Liver (tissue), 9 donors: ENCODE results near the gene DGCR2. TPM values are rescaled to one million over a fixed set of nuclear protein-coding genes. Genes with fewer than 3 reads are reported as not detected.

ENCODE experiments used
- DNase-seq: peaks from one replicate; pipeline ENCODE4 v3.0.0-alpha.2; 2017; ENCODE audit warnings: low spot score
- H3K27ac ChIP-seq, 2 donors: one replicate each; pipeline ENCODE4 v1.7.0; 2013; ENCODE audit warnings: inconsistent platforms in 2 of 2, low read length in 2 of 2, control low read depth in 1 of 2, low read depth in 1 of 2, mild to moderate bottlenecking in 1 of 2
- H3K27me3 ChIP-seq, 4 donors: one replicate each; pipeline versions ENCODE4 v1.6.1 to v1.7.0; 2013; ENCODE audit warnings: low read length in 3 of 4, inconsistent platforms in 1 of 4, mild to moderate bottlenecking in 1 of 4, moderate library complexity in 1 of 4; ENCODE audit not compliant: control insufficient read depth in 4 of 4, insufficient read depth in 4 of 4
- H3K36me3 ChIP-seq, 4 donors: one replicate each; pipeline versions ENCODE4 v1.6.1 to v1.7.0; 2013; ENCODE audit warnings: low read length in 3 of 4, mild to moderate bottlenecking in 3 of 4, low read depth in 1 of 4, moderate library complexity in 1 of 4; ENCODE audit not compliant: control insufficient read depth in 4 of 4, insufficient read depth in 3 of 4
- H3K4me1 ChIP-seq, 4 donors: one replicate each; pipeline versions ENCODE4 v1.6.1 to v1.7.0; 2013; ENCODE audit warnings: low read length in 3 of 4, mild to moderate bottlenecking in 3 of 4, moderate library complexity in 1 of 4; ENCODE audit not compliant: control insufficient read depth in 4 of 4, insufficient read depth in 4 of 4
- H3K4me3 ChIP-seq, 3 donors: one replicate each; pipeline versions ENCODE4 v1.6.1 to v1.7.0; 2013; ENCODE audit warnings: low read length in 3 of 3, control low read depth in 1 of 3, low read depth in 1 of 3, mild to moderate bottlenecking in 1 of 3
- H3K9ac ChIP-seq, 2 donors: one replicate each; pipeline ENCODE4 v1.7.0; 2013; ENCODE audit warnings: low read length in 2 of 2, mild to moderate bottlenecking in 2 of 2, moderate library complexity in 2 of 2, control low read depth in 1 of 2, low read depth in 1 of 2
- H3K9me3 ChIP-seq, 4 donors: one replicate each; pipeline versions ENCODE4 v1.6.1 to v1.7.0; 2013; ENCODE audit warnings: low read length in 3 of 4; ENCODE audit not compliant: control insufficient read depth in 4 of 4
- EGR1 ChIP-seq, 2 donors: IDR thresholded peaks; 2 replicates each; pipeline ENCODE4 v1.6.1; 2016 to 2018; ENCODE audit warnings: antibody characterized with exemption in 2 of 2, low read depth in 2 of 2
- FOXA1 ChIP-seq: IDR thresholded peaks from 2 replicates; pipeline ENCODE4 v1.6.1; 2016; ENCODE audit warnings: antibody characterized with exemption
- FOXA2 ChIP-seq: IDR thresholded peaks from 2 replicates; pipeline ENCODE4 v1.6.1; 2016; ENCODE audit warnings: antibody characterized with exemption
- GABPA ChIP-seq, 2 donors: IDR thresholded peaks in 1 of 2; conservative IDR thresholded peaks in 1 of 2; 2 replicates each; pipeline ENCODE4 v1.6.1; 2016; ENCODE audit warnings: antibody characterized with exemption in 2 of 2, mild to moderate bottlenecking in 1 of 2, moderate library complexity in 1 of 2
- HNF4A ChIP-seq, 2 donors: conservative IDR thresholded peaks; 2 replicates each; pipeline ENCODE4 v1.6.1; 2016; ENCODE audit warnings: antibody characterized with exemption in 2 of 2, mild to moderate bottlenecking in 2 of 2
- HNF4G ChIP-seq: IDR thresholded peaks from 2 replicates; pipeline ENCODE4 v1.6.1; 2016; ENCODE audit warnings: antibody characterized with exemption
- JUND ChIP-seq, 2 donors: IDR thresholded peaks; 2 replicates each; pipeline ENCODE4 v1.6.1; 2016; ENCODE audit warnings: antibody characterized with exemption in 2 of 2
- RAD21 ChIP-seq, 2 donors: IDR thresholded peaks; 2 replicates each; pipeline ENCODE4 v1.6.1; 2016; ENCODE audit warnings: antibody characterized with exemption in 2 of 2, mild to moderate bottlenecking in 2 of 2
- RXRA ChIP-seq, 2 donors: IDR thresholded peaks; 2 replicates each; pipeline ENCODE4 v1.6.1; 2017 to 2018; ENCODE audit warnings: antibody characterized with exemption in 2 of 2, mild to moderate bottlenecking in 1 of 2
- SP1 ChIP-seq: IDR thresholded peaks from 2 replicates; pipeline ENCODE4 v1.6.1; 2018; ENCODE audit warnings: antibody characterized with exemption, mild to moderate bottlenecking
- TAF1 ChIP-seq: conservative IDR thresholded peaks from 2 replicates; pipeline ENCODE4 v1.6.1; 2016; ENCODE audit warnings: antibody characterized with exemption, mild to moderate bottlenecking
- YY1 ChIP-seq: IDR thresholded peaks from 2 replicates; pipeline ENCODE4 v1.6.1; 2016; ENCODE audit warnings: antibody characterized with exemption, mild to moderate bottlenecking
- WGBS: extraction: QIAGEN DNeasy Blood & Tissue Kit; methylation state at CpG from one replicate; pipeline ENCODE4 v1.1.7; 2013; 5-methylcytosine and 5-hydroxymethylcytosine counted together
- polyA plus RNA-seq, 2 donors: library from polyadenylated mRNA; stranded (reverse) in 1 of 2; unstranded in 1 of 2; fragments of 200-250 nt in 1 of 2; fragments of >200 nt in 1 of 2; fragmentation: Nextera tagmentation in 1 of 2; extraction: Ambion mirVana in 1 of 2; gene quantifications; one replicate each; pipeline versions ENCODE4 v1.2.1 to v1.2.3, GENCODE V29; 2013 to 2015
- total RNA-seq, 2 donors: library from RNA; depleted of rRNA; stranded (reverse); fragments of >200 nt; gene quantifications; one replicate each; pipeline ENCODE4 v1.2.3, GENCODE V29; 2014
- TF ChIP-seq, protein P1 (sequence below): fragments of 150-350 bp; IDR thresholded peaks from 2 replicates; pipeline ENCODE4 v1.5.1; 2017; ENCODE audit warnings: improper control_type of control experiment, low read depth, low read length; ENCODE audit not compliant: missing input control
- TF ChIP-seq, protein P2 (sequence below): IDR thresholded peaks from 2 replicates; pipeline ENCODE4 v1.6.1; 2016; ENCODE audit warnings: antibody characterized with exemption
- TF ChIP-seq, protein P3 (sequence below): IDR thresholded peaks from 2 replicates; pipeline ENCODE4 v1.6.1; 2016; ENCODE audit warnings: antibody characterized with exemption
- TF ChIP-seq, protein P4 (sequence below): IDR thresholded peaks from 2 replicates; pipeline ENCODE4 v1.6.1; 2016; ENCODE audit warnings: antibody characterized with exemption, mild to moderate bottlenecking
- donor health status: healthy.
- donor health status: healthy.
- donor health status: healthy.
- donor health status: healthy.
- donor health status: healthy.

Gene DGCR2
- total and polyA plus RNA-seq, 4 donors: 11.2 to 30.0 (median 21.1) TPM

DNA sequence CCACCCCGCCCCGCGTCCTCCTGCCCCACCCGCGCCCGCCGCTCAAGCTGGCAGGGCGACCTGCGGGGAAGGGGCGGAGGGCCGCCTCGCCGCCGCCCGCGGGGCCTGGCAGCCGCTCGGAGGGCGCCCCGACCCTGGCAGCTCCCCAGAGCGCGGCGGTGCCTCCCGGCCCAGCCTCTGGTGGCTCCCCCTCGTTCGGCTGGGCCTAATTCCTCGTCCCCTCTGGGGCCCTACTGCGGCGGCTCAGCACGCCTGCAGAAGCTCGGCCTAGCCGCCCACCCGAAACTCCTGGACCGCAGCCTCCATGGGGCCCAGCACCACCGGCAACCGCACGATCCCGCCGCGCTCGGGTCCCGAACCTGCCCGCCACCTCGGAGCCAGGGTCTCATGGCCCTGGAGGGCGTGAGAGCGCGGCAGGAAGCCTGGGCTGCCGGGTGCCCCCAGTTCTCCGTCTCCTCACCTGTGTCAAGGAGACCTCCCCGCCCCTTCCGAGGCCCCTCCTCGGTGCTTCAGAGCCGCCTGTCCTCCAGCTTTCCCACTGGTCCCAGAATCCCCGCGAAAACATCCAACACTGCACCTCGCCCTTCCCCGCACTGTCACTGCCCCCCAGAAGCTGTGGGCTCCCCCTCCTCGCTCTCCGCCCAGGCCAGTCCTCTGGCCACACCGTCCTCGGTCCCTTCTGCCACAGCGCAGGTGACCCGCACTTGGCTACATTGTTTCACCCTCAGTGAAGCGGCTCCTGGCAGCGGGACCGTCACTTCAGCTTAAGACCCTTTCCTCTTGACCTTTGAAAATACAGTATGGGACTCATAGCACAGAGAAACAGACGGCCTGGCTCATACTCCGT, 28.5 kb upstream of the DGCR2 start:
- Histone ChIP-seq H3K4me1 (peaks cover 4 to 12% (median 4%) of the 10 kb centered on the region in 4 donors), H3K9me3 (no peaks in the 10 kb centered on the region), H3K27ac (no peak overlapping the region), H3K27me3 (peaks cover 4 to 10% (median 7%) of the 10 kb centered on the region in 4 donors), H3K36me3 (no peaks in the 10 kb centered on the region), H3K4me3 (no peak overlapping the region), H3K9ac (no peak overlapping the region)
- DNase-seq: no peak
- 11% methylated on average over 68 of the region's 68 CpGs for WGBS
- TF ChIP-seq TAF1 (no peak), GABPA (IDR thresholded peaks at IDR 0.05 in 1 of 2, conservative IDR thresholded peaks at IDR 0.05 in 1 of 2) (no peak), FOXA2 (no peak), HNF4G (no peak), EGR1 (IDR thresholded peaks at IDR 0.05; ENCODE audit: low read depth in 2 of 2) (no peak), SP1 (no peak), FOXA1 (no peak)
- TF ChIP-seq, protein P1, sequence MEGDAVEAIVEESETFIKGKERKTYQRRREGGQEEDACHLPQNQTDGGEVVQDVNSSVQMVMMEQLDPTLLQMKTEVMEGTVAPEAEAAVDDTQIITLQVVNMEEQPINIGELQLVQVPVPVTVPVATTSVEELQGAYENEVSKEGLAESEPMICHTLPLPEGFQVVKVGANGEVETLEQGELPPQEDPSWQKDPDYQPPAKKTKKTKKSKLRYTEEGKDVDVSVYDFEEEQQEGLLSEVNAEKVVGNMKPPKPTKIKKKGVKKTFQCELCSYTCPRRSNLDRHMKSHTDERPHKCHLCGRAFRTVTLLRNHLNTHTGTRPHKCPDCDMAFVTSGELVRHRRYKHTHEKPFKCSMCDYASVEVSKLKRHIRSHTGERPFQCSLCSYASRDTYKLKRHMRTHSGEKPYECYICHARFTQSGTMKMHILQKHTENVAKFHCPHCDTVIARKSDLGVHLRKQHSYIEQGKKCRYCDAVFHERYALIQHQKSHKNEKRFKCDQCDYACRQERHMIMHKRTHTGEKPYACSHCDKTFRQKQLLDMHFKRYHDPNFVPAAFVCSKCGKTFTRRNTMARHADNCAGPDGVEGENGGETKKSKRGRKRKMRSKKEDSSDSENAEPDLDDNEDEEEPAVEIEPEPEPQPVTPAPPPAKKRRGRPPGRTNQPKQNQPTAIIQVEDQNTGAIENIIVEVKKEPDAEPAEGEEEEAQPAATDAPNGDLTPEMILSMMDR: no peak
- TF ChIP-seq, protein P2, sequence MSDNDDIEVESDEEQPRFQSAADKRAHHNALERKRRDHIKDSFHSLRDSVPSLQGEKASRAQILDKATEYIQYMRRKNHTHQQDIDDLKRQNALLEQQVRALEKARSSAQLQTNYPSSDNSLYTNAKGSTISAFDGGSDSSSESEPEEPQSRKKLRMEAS: no peak

DNA sequence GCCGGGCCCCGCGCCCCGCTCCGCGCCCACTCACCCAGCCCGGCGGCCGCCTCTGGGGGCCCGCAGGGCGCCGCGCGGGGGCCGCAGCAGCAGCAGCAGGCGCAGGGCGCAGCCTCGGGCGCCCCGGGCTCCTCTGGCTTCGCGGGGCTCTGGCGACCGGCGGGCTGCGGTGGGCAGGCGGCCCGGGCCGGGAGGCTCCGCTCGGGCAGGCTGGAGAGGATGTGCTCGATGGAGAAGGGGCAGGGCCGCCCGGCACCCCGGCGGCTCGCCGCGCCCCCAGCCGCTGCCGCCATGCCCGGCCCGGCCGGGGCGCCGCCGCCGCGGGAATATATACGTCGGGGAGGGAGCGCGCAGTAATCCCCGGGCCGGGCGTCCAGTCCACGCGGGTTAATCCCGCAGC, 27.8 kb upstream of the DGCR2 start, which contains the start of gene GSC2:
Gene GSC2, minus strand, starts transcription at position 302 of the 400 bp plus-strand sequence. Its CDS starts 9 bp downstream, at position 293.
- Histone ChIP-seq H3K36me3 (no peaks in the 10 kb centered on the region), H3K27me3 (peaks cover 4 to 10% (median 7%) of the 10 kb centered on the region in 4 donors), H3K9me3 (no peaks in the 10 kb centered on the region), H3K27ac (no peak within 1 kb of the TSS), H3K4me1 (peaks cover 4 to 12% (median 4%) of the 10 kb centered on the region in 4 donors), H3K9ac (no peak within 1 kb of the TSS), H3K4me3 (peak within 1 kb of the TSS in 1 of 3 donors; percentile 22)
- DNase-seq: no peak
- TF ChIP-seq FOXA1 (no peak), EGR1 (IDR thresholded peaks at IDR 0.05; ENCODE audit: low read depth in 2 of 2) (no peak), RAD21 (IDR thresholded peaks at IDR 0.05) (no peak), RXRA (IDR thresholded peaks at IDR 0.05) (no peak), YY1 (no peak), JUND (IDR thresholded peaks at IDR 0.05) (no peak), SP1 (no peak), HNF4A (conservative IDR thresholded peaks at IDR 0.05) (no peak)
- TF ChIP-seq, protein P3, sequence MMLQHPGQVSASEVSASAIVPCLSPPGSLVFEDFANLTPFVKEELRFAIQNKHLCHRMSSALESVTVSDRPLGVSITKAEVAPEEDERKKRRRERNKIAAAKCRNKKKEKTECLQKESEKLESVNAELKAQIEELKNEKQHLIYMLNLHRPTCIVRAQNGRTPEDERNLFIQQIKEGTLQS: no peak
- TF ChIP-seq, protein P4, sequence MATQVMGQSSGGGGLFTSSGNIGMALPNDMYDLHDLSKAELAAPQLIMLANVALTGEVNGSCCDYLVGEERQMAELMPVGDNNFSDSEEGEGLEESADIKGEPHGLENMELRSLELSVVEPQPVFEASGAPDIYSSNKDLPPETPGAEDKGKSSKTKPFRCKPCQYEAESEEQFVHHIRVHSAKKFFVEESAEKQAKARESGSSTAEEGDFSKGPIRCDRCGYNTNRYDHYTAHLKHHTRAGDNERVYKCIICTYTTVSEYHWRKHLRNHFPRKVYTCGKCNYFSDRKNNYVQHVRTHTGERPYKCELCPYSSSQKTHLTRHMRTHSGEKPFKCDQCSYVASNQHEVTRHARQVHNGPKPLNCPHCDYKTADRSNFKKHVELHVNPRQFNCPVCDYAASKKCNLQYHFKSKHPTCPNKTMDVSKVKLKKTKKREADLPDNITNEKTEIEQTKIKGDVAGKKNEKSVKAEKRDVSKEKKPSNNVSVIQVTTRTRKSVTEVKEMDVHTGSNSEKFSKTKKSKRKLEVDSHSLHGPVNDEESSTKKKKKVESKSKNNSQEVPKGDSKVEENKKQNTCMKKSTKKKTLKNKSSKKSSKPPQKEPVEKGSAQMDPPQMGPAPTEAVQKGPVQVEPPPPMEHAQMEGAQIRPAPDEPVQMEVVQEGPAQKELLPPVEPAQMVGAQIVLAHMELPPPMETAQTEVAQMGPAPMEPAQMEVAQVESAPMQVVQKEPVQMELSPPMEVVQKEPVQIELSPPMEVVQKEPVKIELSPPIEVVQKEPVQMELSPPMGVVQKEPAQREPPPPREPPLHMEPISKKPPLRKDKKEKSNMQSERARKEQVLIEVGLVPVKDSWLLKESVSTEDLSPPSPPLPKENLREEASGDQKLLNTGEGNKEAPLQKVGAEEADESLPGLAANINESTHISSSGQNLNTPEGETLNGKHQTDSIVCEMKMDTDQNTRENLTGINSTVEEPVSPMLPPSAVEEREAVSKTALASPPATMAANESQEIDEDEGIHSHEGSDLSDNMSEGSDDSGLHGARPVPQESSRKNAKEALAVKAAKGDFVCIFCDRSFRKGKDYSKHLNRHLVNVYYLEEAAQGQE: no peak
- TF ChIP-seq, protein P1: no peak
- WGBS: 4% methylated on average over 59 of the region's 59 CpGs
